ENCODE data around the gene ASPSCR1. TPM values are rescaled to one million over a fixed set of nuclear protein-coding genes. Genes with fewer than 3 reads are reported as not detected.
A peak's percentile ranks its signal among the peaks of the same experiment; 100 is the strongest.

Gene ASPSCR1
- total and polyA plus RNA-seq, 2 of the 13 experiments (the other 11 are each of a cell fraction or from before 2014, with no cell fraction given), result 274 to 314 TPM

DNA sequence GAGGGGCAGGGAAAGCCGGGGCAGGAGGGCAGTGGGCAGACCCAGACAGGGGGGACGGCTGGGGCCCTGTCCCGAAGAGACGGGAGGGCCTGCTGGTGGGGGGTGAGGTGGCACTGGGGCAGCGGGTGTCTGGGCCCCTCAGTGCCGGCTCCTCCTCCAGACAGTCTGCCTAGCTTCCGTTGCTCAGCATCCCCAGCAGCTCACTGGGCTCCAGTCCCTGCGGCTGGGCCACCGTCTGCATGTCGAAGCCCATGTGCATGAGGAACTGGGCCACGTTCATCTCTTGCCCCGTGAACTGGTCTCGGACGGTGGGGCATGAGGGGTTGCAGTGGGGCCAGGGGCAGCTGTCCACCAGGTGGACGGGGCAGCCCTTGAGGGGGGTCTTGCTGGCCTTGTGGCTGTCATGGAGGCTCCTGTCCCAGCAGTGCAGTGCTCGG is 24.6 kb upstream of the ASPSCR1 start (continued):
- peak; percentile 58; the same call in 1 of the 2 replicates for TF ChIP-seq ZNF746 (CRISPR knock-in tag; IDR thresholded peaks at IDR 0.05)
- TF ChIP-seq, protein P1, sequence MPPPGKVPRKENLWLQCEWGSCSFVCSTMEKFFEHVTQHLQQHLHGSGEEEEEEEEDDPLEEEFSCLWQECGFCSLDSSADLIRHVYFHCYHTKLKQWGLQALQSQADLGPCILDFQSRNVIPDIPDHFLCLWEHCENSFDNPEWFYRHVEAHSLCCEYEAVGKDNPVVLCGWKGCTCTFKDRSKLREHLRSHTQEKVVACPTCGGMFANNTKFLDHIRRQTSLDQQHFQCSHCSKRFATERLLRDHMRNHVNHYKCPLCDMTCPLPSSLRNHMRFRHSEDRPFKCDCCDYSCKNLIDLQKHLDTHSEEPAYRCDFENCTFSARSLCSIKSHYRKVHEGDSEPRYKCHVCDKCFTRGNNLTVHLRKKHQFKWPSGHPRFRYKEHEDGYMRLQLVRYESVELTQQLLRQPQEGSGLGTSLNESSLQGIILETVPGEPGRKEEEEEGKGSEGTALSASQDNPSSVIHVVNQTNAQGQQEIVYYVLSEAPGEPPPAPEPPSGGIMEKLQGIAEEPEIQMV (CRISPR knock-in tag; IDR thresholded peaks at IDR 0.05; ENCODE audit: low read depth), result no peak
- TF ChIP-seq HDAC1 (CRISPR knock-in tag; IDR thresholded peaks at IDR 0.05), result 0 out of 2 replicates have a peak, but pooled peaks have one; percentile 4
- TF ChIP-seq, protein P2, sequence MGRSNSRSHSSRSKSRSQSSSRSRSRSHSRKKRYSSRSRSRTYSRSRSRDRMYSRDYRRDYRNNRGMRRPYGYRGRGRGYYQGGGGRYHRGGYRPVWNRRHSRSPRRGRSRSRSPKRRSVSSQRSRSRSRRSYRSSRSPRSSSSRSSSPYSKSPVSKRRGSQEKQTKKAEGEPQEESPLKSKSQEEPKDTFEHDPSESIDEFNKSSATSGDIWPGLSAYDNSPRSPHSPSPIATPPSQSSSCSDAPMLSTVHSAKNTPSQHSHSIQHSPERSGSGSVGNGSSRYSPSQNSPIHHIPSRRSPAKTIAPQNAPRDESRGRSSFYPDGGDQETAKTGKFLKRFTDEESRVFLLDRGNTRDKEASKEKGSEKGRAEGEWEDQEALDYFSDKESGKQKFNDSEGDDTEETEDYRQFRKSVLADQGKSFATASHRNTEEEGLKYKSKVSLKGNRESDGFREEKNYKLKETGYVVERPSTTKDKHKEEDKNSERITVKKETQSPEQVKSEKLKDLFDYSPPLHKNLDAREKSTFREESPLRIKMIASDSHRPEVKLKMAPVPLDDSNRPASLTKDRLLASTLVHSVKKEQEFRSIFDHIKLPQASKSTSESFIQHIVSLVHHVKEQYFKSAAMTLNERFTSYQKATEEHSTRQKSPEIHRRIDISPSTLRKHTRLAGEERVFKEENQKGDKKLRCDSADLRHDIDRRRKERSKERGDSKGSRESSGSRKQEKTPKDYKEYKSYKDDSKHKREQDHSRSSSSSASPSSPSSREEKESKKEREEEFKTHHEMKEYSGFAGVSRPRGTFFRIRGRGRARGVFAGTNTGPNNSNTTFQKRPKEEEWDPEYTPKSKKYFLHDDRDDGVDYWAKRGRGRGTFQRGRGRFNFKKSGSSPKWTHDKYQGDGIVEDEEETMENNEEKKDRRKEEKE (IDR thresholded peaks at IDR 0.05), result no peak
- 0 out of 2 replicates have a peak, but pooled peaks have one; percentile 15 for TF ChIP-seq ZFY (CRISPR knock-in tag; IDR thresholded peaks at IDR 0.05)
- TF ChIP-seq ATM (IDR thresholded peaks at IDR 0.05; ENCODE audit: borderline replicate concordance), result no peak
- peak; percentile 52; the same call in 1 of the 2 replicates for TF ChIP-seq ZNF768 (CRISPR knock-in tag; IDR thresholded peaks at IDR 0.05)
- TF ChIP-seq ZSCAN20 (CRISPR knock-in tag; IDR thresholded peaks at IDR 0.05; ENCODE audit: borderline replicate concordance), result no peak
- TF ChIP-seq ZBTB8A (CRISPR knock-in tag; IDR thresholded peaks at IDR 0.05; ENCODE audit: borderline replicate concordance, low read depth), result no peak
- TF ChIP-seq STAG1 (CRISPR knock-in tag; IDR thresholded peaks at IDR 0.05), result no peak
- no peak for TF ChIP-seq FOXA3 (CRISPR knock-in tag; IDR thresholded peaks at IDR 0.05)
- TF ChIP-seq, protein P3, sequence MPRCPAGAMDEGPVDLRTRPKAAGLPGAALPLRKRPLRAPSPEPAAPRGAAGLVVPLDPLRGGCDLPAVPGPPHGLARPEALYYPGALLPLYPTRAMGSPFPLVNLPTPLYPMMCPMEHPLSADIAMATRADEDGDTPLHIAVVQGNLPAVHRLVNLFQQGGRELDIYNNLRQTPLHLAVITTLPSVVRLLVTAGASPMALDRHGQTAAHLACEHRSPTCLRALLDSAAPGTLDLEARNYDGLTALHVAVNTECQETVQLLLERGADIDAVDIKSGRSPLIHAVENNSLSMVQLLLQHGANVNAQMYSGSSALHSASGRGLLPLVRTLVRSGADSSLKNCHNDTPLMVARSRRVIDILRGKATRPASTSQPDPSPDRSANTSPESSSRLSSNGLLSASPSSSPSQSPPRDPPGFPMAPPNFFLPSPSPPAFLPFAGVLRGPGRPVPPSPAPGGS (CRISPR knock-in tag; IDR thresholded peaks at IDR 0.05), result 0 out of 2 replicates have a peak, but pooled peaks have one; percentile 30
- no peak for TF ChIP-seq ZNF335 (CRISPR knock-in tag; IDR thresholded peaks at IDR 0.05)
- no peak for TF ChIP-seq FOXC1 (CRISPR knock-in tag; IDR thresholded peaks at IDR 0.05; ENCODE audit: borderline replicate concordance)
- TF ChIP-seq, protein P4, sequence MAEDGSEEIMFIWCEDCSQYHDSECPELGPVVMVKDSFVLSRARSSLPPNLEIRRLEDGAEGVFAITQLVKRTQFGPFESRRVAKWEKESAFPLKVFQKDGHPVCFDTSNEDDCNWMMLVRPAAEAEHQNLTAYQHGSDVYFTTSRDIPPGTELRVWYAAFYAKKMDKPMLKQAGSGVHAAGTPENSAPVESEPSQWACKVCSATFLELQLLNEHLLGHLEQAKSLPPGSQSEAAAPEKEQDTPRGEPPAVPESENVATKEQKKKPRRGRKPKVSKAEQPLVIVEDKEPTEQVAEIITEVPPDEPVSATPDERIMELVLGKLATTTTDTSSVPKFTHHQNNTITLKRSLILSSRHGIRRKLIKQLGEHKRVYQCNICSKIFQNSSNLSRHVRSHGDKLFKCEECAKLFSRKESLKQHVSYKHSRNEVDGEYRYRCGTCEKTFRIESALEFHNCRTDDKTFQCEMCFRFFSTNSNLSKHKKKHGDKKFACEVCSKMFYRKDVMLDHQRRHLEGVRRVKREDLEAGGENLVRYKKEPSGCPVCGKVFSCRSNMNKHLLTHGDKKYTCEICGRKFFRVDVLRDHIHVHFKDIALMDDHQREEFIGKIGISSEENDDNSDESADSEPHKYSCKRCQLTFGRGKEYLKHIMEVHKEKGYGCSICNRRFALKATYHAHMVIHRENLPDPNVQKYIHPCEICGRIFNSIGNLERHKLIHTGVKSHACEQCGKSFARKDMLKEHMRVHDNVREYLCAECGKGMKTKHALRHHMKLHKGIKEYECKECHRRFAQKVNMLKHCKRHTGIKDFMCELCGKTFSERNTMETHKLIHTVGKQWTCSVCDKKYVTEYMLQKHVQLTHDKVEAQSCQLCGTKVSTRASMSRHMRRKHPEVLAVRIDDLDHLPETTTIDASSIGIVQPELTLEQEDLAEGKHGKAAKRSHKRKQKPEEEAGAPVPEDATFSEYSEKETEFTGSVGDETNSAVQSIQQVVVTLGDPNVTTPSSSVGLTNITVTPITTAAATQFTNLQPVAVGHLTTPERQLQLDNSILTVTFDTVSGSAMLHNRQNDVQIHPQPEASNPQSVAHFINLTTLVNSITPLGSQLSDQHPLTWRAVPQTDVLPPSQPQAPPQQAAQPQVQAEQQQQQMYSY (CRISPR knock-in tag; IDR thresholded peaks at IDR 0.05), result no peak
- TF ChIP-seq ZNF430 (CRISPR knock-in tag; IDR thresholded peaks at IDR 0.05), result no peak
- 0 out of 2 replicates have a peak, but pooled peaks have one; percentile 15 for TF ChIP-seq HOXA3 (CRISPR knock-in tag; IDR thresholded peaks at IDR 0.05)
- TF ChIP-seq, protein P5, sequence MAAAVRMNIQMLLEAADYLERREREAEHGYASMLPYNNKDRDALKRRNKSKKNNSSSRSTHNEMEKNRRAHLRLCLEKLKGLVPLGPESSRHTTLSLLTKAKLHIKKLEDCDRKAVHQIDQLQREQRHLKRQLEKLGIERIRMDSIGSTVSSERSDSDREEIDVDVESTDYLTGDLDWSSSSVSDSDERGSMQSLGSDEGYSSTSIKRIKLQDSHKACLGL (CRISPR knock-in tag; IDR thresholded peaks at IDR 0.05), result no peak
- TF ChIP-seq TP53 (CRISPR knock-in tag; conservative IDR thresholded peaks at IDR 0.05), result no peak
